Esophagus squamous epithelium (tissue), 4 donors: ENCODE results near the gene CACNA1I.

Experiments used
- CTCF ChIP-seq, 6 experiments: fragments of 450-650 bp in 4 of 6; fragments of 200-600 bp in 2 of 6; sonication (generic) in 2 of 6; IDR thresholded peaks; one replicate each; pipeline ENCODE4 v1.5.1; 2016 to 2019; ENCODE audit warnings: antibody characterized with exemption in 6 of 6, mild to moderate bottlenecking in 4 of 6, moderate library complexity in 4 of 6
- POLR2A ChIP-seq, 4 donors: fragments of 450-650 bp; IDR thresholded peaks; one replicate each; pipeline ENCODE4 v1.6.1; 2017; ENCODE audit warnings: antibody characterized with exemption in 4 of 4, mild to moderate bottlenecking in 4 of 4, moderate library complexity in 3 of 4

GRCh38 chr22:39653787-39654077 lies 83.2 kb downstream of the CACNA1I start:
- TF ChIP-seq CTCF (IDR thresholded peaks at IDR 0.05) (no peak), POLR2A (IDR thresholded peaks at IDR 0.05) (no peak)
